ENCODE data around the gene ATXN2.

Gene ATXN2

DNA sequence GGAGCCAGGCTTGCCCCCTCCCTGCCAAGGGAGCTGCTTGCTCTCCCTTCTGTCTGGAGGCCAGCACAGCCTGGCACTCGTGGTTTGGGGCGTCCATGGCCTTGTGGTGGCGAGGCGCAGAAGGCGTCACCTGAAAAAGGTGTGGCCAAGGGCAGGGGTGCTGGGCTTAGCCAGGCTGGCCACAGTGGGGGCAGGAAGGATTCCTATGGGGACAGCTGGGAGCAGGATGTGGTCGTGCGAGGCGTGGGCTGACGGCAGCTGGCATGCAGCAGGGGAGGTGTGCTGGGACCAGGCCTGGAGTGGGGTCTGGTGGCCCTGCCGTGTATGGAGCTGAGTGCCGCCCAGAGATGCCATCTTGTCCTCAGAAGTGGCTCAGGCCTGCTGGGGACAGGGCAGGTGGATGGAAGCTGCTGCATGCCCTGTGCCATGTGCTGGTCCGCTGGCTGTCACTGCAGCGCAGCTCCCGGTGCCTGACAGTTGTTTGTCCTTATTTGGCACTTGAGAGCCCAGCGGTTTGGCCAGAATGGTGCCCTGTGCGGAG is 163.4 kb downstream of the ATXN2 start:
- no peak for DNase-seq

DNA sequence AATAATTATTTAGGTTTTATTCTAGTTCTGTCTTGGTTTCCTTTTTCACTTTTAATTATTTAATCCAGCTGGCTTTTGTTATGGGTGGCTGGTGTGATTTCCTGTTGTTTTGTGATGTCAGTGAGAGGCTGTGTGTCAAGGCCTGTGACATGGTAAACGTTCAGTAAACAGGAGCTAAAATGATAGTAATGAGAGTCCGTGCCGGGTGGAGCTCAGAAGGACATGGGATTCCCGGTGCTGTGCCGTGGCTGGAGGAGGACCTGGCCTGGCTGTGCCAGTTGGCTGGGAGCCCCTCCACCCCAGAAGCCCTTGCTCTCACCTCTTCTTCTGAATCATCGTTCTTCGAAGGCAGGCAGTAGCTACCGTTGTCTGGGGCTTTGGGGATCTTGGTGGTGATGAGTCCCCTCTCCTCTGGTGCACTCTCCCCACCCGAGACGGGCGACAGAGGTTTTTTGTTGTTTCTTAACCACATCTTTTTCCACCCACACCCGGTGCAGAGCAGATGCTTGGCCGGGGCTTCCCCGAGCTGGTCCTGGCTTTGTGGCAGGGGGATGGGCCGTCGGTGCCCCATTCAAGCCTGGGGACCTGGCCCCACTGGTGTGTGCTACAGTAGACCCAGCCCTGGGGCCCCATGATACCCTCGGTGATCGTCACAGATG is 164.3 kb downstream of the ATXN2 start:
- peak; percentile 25 for DNase-seq

DNA sequence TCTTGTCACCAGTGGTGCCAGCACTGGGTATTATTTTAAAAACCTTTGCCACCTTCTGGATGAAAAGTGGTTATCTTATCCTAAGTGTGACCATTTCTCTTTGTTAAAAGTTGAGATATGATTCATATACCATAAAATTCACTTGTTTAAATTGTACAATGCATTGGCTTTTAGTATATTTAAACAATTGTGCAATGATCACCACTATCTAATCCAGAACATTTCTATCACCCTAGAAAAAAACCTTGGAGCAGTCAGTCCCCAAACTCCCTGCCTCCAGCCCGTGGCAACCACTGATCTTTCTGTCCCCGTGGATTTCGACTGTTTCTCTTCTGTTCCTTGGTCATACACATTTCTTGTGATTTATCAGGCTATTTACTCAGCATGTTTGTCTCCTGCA is 165.1 kb downstream of the ATXN2 start:
- DNase-seq: no peak

DNA sequence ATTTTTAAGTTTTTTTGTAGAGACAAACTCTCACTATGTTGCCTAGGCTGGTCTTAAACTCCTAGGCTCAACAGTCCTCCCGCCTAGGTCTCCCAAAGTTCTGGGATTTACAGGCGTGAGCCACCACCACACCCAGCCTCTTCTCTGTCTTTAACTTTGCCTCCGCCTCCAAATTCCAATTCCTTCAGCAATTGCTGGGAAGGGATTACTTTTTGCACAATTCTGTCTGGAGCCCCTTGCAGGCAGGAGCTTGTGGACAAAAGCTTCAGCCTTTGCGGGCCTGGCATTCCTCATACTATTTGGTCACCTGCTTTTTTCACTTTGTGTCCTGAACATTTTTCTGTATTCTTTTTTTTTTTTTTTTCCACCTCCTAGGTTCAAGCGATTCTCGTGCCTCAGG is 167.3 kb downstream of the ATXN2 start:
- no peak for DNase-seq

DNA sequence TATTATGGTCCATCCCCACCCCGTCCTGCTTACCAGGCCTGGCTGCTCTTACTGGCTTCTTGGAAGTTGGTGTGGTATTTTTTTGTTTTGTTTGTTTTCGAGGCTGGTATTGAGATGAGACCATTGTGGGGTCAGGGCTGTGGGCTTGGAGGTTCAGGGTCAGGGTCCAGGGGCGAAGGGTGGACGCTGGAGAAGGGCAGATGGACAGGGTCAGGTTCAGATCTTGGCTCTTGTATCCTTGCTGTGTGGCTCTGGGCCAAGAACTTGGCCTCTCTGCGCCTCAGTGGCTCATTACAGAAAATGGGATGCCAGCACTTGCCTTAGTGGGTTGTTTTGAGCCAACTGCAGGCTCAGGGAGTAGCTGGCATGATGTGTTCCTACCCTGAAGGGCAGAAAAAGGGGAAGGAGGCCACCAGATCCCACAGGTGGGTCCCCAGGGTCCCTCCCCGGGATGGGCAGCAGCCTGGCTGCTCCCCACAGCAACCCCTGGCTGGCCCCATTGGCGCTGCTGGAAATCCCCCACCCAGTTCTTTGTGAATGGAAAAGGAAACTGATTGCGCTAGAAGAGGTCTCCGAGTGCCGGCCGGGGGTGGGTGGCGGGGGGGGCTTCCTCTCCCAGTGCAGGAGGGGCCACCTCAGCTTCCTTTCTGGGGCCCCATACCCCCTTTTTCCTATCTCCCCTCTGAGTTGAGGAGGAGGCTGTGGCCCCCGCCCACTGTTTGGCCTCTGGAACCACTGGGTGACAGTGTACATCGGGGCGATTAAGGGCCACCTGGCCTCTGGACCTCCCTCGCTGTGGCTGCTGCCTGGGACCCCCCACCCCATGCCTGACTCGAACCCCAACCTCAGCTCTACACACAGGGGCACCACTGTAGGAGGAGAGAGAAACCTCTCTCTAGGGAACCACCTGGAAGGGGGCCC is 168.4 kb downstream of the ATXN2 start:
- DNase-seq: no peak

DNA sequence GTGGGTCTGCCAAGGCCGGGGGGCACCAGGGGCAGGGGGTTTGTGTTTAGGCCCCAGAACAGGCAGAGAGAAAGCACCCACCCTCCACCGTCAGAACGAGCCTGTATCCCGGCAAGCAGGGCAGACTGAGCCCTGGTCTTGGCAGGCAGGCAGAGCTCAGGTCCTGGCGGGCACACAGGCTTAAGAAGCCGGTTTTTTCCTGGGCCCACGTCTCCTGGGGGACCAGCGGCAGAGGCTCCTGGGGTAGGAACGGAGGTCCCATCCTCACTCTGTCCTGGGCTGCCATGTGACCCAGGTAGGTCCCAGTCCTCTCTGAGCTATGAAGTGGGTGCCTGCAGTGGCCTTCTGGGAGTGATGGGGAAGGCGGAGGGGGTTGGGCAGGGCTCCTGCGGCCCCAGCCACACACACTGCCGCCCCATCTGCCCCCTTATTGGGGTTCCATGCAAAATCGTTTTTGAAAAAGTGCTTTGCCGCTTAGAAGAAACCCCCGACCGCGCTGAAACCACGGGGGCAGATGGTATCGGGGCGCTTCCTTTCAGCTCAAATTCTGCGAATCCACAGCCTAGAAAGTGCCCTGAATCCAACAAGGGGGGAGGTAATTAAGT is 169.2 kb downstream of the ATXN2 start:
- DNase-seq: no peak

DNA sequence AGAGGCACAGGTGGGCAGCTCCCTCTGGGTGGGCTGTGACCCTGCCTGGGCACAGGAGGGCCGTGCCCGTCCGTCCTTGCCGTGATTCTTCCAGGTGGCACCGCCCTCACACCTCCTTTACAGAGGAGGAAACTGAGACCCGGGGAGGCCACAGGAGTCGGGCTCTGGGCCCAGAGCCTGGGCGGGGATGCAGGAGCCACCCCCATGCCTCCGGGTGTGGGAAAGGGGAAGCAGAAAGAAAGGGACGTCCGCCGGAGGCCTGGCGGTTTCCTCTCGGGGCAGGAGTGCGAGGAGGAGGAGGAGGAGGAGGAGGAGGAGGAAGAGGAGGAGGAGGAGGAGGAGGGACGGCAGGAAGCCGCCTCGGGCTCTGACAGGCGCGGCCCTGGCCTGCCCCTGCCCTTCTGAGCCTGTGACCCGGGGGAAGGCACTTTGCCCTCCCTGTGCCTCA is 170.4 kb downstream of the ATXN2 start:
- DNase-seq: no peak

DNA sequence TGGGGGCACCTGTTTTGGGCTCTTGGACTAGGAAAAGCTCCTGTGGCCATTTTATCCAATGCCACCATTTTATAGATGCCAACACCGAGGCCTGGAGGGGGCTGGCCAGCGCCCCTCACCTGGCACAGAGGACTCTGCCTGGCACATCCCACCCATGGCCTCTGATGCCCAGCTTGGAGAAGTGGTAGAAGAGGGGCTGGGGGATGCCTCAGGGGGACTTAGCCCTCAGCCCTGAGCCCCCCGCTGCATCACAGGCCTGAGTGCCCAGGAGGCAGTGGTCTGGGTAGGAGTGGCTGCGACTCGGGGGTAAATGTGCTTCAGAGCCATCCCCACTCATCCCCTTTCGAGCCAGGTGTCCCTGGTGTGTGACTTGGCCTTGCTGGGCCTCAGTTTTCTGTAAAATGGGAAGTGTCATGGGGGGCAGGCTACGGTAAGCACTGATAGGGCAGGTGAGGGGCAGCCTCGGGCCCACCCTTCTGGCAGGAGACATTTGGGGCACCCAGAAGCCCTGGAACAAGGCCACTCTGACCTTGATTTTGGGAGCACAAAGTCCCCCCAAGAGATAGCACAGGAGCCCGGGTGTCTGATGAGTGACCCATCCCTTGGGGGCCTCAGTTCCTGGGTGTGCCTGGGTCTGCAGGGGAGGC is 170.9 kb downstream of the ATXN2 start:
- no peak for DNase-seq

DNA sequence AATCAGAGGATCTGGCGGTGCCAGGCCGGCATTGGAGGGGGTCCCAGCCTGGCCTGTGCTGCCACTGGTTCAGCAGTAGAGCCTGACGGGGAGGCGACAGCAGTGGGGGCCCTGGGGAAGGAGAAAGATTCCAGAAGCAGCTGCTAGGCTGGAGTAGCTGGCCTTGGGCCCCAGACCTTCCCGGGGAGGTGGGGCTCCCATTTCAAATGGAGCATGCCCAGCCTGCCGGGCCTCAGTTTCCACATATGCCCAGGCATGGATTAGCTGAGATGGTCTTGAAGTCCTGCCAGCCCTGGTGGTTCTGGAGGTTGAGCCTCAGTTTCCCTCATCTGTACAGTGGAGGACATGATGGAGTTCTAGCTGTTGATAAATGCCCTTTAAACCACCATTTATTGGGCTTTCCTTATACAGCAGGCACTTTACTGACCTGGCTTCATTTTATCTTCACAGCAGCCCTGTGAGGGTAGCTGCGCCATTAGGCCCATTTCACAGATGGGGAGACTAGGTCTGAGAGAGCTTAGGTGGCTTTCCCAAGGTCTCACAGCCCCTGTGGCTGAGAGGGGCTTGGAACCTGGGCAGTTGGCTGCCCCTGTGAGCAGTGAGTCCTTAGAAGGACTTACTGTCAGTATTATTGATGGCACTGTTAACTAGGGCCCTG is 171.6 kb downstream of the ATXN2 start:
- no peak for DNase-seq

DNA sequence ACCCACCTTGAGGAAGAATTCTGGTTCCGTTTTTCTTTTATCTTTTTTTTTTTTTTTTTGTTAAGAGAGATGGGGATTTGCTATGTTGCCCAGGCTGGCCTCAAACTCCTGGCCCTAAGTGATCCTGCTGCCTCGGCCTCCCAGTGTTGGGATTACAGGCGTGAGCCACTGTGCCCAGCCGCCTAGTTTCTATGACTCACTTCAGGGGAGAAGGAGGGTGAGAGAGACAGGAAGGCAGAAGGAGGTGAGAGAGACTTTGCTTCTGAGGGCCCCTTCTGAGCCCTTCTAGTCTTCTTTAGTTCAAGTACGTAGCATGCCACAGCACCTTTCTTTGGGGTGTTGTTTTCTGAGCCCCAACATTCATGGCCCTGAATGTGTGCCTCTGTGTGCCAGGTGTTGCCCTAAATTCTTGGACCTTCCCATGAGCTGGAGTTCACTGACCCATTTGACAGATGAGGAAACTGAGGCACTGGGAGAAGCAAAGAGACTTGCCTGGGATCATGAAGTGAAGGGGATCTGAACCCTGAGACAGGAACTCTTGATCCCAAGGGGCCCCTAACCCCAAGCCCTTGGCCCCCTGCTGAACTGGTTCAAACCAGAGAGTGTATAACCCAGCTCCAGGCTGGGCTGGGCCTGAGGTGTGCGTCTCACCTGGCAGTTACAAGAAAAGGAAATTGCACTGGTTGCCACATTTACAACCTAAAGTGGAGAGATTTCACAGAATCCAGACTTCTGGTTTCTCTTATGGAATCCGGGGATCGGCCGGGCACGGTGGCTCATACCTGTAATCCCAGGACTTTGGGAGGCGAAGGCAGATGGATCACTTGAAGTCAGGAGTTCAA is 172.6 kb downstream of the ATXN2 start:
- no peak for DNase-seq

DNA sequence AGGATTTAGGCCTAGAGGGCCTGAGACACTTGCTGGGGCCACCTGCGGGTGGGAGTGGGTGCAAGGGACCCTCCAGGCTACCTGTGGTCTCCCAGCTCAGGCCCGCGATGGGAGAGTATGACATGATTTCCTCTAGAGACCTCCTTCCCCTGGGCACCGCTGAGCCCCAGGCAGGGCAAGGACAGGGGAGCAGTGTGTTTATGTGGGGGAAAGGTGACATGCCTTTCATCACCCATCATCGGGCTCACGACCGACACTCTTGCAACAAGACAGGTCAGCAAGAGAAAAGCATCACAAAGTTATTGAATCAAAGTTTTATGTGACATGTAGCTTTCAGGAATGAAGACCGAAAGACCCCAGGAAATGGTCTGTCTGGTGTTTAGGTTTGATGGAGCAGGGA is 173.5 kb downstream of the ATXN2 start:
- DNase-seq: no peak

DNA sequence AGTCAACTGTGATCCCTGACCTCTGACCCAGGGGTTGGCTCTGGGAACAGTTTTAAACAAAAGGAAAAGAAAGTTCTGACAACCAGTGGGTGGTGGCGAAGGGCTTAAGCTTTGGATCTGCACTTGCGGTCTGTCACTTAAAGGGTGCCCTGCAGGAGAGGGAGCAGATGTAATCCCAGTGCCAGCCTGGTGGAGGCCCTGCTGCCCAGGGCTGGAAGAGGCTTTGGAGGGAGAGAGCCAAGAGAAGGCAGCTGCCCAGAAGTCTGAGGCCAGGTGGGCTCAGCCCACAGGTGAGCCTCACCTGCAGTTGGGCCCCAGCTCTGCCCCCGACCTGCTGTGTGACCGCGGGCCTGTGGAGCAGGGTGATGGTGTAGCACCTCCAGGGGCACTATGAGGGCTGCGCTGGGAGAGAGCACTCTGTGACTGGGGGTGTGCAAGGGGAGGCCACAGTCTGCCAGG is 174.3 kb downstream of the ATXN2 start:
- DNase-seq: no peak

DNA sequence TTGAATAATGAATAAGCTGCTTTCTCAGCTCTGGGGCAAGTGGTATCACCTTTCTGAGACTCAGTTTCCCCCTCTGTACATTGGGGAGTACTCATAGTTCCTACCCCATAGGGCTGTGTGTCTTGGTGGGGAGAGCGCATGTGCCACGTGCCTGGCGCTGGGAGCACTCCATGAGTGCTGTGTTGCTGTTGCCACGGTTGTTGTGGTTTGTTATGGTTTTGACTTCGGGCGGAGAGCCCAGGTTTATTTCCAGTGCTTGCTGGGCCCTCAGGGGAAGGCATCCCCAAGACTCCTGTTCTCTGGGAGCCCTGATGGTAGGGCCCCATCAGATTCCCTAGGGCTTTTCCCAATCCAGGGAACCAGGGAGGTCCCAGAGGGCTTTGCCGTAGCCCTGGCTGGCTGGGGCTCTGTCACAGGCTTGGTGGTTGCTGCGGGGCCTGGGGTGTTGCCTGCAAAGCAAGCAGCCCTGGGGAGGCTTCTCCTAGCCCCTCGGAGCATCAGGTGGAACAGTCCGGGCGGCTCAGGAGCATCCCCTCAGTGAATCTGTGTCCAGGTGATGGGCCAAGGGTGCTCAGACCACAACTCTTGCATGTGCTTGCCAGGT is 174.8 kb downstream of the ATXN2 start:
- no peak for DNase-seq

DNA sequence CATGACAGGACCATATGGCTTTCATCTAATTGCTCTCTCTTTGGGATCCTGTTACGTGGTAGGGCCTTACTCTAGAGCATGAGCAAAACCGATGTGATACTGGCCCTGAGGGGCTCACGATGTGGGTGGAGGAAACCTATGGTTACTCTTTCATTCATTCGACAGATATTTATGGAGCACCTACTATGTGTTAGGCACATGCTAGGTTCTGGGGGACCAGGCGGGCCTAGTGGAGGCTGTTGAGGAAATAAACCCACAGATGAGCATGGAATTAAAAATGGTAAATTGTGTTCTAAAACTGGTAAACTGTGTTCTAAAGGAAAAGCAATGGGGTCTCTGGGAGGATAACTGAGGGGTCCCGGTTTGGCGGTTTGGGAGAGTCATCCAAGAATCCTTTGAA is 178.6 kb downstream of the ATXN2 start:
- no peak for DNase-seq

DNA sequence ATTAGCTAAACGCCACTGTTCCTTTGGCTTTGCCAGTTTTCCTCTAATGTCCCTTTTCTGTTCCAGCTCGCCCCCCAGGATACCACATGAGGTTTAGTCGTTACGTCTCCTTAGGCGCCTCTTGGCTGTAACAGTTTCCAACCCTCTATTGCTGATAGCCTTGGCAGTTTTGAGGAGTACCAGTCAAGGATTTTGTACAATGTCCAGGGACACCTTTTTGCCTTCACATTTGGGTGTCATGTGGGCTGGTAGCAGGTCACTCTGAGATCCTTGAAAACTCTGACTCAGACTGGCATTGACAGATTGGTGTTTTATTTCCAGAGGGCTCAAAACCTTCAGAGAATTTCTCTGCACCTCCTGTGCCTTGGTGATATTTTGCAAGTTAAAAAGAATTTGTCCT is 179.3 kb downstream of the ATXN2 start:
- no peak for DNase-seq

DNA sequence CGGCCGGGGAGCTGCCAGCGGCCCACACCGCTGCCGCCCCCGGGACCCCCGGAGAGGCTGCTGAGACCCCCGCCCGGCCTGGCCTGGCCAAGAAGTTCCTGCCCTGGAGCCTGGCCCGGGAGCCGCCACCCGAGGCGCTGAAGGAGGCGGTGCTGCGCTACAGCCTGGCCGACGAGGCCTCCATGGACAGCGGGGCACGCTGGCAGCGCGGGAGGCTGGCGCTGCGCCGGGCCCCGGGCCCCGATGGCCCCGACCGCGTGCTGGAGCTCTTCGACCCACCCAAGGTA is 180.6 kb downstream of the ATXN2 start:
- DNase-seq: no peak

DNA sequence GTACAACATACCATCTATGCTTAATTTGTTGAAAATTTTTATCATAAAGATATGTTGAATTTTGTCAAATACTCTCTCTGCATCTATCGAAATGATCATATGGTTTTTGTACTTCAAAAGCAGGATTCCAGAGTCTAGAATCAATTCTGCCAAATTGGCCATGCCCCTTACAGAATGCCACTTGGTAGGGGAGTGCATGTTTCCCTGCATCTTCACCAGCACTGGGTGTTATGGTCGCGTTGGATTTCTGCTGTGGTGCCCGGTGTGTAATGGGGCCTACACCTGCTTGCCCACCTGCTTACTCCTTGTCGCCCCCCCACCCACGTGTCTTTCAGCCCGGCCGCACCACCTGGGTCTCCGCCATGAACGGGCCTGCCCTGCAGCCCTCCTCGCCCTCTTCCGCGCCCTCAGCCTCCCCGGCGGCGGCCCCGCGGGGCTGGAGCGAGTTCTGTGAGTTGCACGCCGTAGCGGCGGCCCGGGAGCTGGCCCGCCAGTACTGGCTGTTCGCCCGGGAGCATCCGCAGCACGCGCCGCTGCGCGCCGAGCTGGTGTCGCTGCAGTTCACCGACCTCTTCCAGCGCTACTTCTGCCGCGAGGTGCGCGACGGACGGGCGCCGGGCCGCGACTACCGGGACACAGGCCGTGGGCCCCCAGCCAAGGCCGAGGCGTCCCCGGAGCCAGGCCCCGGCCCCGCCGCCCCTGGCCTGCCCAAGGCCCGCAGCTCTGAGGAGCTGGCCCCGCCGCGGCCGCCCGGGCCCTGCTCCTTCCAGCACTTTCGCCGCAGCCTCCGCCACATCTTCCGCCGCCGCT is 181.1 kb downstream of the ATXN2 start:
- no peak for DNase-seq

DNA sequence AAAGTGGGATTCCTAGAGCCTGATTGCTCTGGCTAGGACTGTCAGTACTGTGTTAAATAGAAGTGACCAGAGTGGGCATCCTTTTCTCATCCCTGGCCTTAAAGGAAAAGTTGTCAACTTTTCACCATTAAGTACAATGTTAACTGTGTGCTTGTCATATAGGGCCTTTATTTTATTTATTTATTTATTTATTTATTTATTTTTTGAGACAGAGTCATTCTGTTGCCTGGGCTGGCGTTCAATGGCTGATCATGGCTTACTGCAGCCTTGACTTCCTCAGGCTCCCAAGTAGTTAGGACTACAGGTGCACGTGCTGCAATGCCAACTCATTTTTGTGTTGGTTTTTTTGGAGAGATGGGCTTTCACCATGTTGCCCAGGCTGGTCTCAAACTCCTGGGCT is 181.8 kb downstream of the ATXN2 start:
- no peak for DNase-seq

DNA sequence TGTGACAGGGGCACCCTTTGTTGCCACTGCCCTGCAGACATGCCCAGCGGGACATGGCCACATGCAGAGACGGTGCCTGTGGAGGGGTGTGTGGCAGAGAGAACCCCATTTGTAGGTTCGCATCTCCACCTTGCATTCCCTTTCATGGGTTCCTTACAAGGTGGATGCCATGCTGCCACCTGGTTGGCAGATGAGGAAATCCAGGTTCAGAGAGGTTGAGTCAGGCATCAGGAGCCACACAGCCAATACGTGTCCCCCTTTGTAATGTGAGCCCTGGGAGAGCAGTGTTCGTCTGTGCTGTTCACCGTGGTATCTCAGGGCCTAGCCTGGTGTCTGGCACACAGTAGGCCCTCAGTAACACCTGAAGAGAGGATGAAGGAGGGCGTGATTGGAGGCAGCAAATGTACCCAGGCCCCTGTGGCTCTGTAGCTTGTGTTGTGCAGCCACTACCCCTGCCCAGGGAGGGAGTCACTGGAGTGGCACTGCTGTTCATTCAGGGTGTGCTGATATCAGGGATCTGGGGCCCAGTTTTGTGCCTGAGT is 184.3 kb downstream of the ATXN2 start:
- DNase-seq: no peak

DNA sequence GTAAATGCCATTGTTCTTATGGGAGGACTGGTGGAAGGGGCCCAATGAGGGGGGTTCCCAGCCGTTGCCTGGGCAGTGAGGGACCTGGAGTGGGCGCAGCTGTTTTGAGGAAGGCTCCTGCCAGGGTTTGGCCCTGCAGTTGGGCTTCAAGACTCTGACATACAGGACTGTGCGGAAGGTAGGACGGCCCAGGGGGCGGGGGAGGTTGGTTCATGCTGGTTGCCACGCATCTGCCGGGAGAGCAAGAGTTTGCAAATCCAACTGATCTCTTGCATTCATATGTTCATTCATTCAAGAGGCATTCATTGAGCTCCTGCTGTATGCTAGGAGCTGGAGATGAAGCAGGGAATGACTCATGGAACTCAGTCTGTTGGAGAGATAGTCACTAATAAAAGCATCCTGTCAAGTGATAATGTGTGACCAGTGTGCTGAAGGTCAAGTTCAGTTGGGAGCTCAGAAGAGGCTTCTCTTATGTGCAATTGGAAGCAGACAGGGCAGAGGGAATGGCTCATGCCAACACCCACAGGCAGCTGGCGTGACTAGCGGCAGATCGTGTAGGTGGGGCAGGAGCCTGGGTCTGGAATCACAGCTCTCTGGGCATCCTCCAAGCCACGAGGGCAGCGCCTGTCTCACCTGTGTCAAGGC is 185.6 kb downstream of the ATXN2 start:
- DNase-seq: no peak
